MM.1S (cell line): ENCODE results near the gene ERC2.

Experiments
- CTCF ChIP-seq: fragments of 300-600 bp; sonication (generic); IDR thresholded peaks from 2 replicates; pipeline ENCODE4 v1.5.1; 2016; ENCODE audit warnings: antibody characterized with exemption, low read length, mixed read lengths
- EZH2 ChIP-seq: fragments of 300-600 bp; sonication (generic); optimal IDR thresholded peaks from 2 replicates; pipeline ENCODE3; 2017; ENCODE audit warnings: low read depth, mild to moderate bottlenecking, antibody characterized with exemption, low read length, mixed read lengths
- EZH2phosphoT487 ChIP-seq: fragments of 300-600 bp; sonication (generic); IDR thresholded peaks from 2 replicates; pipeline ENCODE4 v1.6.1; 2018; ENCODE audit warnings: antibody characterized with exemption, low read length

- TF ChIP-seq EZH2phosphoT487 = no peak
- TF ChIP-seq EZH2 = no peak
- no peak for TF ChIP-seq CTCF
These were observed 573.7 kb downstream of the ERC2 start for GRCh38 chr3:55894605-55895004.
